Right renal cortex interstitium (tissue), 3 donors: ENCODE data around the gene UTP3. TPM values are rescaled to one million over a fixed set of nuclear protein-coding genes. Genes with fewer than 3 reads are reported as not detected.

Experiments used
- polyA plus RNA-seq, 3 donors: library from polyadenylated mRNA; unstranded; fragments of 120-200 nt; gene quantifications; one replicate each; pipeline ENCODE4 v1.2.1, GENCODE V29; 2013; ENCODE audit not compliant: insufficient read length in 3 of 3

UTP3 gene
- polyA plus RNA-seq, 3 donors, result 54.0 to 58.0 (median 54.2) TPM

Other genes with a start within 250 kb of the UTP3 start
- under 1 TPM in 2 of 3 donors, not detected in 1; 0.08 to 0.14 TPM for gene MUC7, start 216.3 kb upstream of the UTP3 start, polyA plus RNA-seq
- gene AMTN, start 170.0 kb upstream of the UTP3 start, polyA plus RNA-seq, result not detected
- gene AMBN, start 96.3 kb upstream of the UTP3 start, polyA plus RNA-seq, result 1 to 10 TPM; 1.2 to 1.7 (median 1.3) TPM
- gene ENAM, start 59.8 kb upstream of the UTP3 start, polyA plus RNA-seq, result 1 to 10 TPM; 4.7 to 6.0 (median 5.9) TPM
- gene JCHAIN, start 22.0 kb upstream of the UTP3 start, polyA plus RNA-seq, result 1 to 10 TPM in 2 of 3 donors, under 1 TPM in 1; 0.69 to 1.6 (median 1.1) TPM
- 10 to 100 TPM; 91.9 to 95.9 (median 93.3) TPM for gene RUFY3, start 33.4 kb downstream of the UTP3 start, polyA plus RNA-seq
- gene GRSF1, start 151.4 kb downstream of the UTP3 start, polyA plus RNA-seq, result 100 to 1,000 TPM; 134 to 139 (median 136) TPM
- 10 to 100 TPM; 38.1 to 41.3 (median 39.3) TPM for gene MOB1B, start 213.8 kb downstream of the UTP3 start, polyA plus RNA-seq